WI38 (cell line): Measurements from ENCODE around the gene C3.
"Not testable (repeated sequence)": the region's sequence is repeated elsewhere in the genome, so short reads cannot be mapped to it uniquely, and the experiment has no call there.

Experiments
- H3K4me3 ChIP-seq: 2 replicates; pipeline ENCODE4 v1.5.1; 2011; ENCODE audit warnings: low read depth, mild to moderate bottlenecking, control low read depth, low read length
- CTCF ChIP-seq: IDR thresholded peaks from 2 replicates; pipeline ENCODE4 v1.5.1; 2012; ENCODE audit warnings: low read depth, mild to moderate bottlenecking, control low read depth, low read length

The C3 gene

GRCh38 chr19:6710273-6711077 is 10.0 kb downstream of the C3 start:
- H3K4me3 ChIP-seq: no peak overlapping the region
- TF ChIP-seq CTCF: no peak

GRCh38 chr19:6709549-6709948 is 10.9 kb downstream of the C3 start:
- H3K4me3 ChIP-seq: no peak overlapping the region
- TF ChIP-seq CTCF: no peak

GRCh38 chr19:6708913-6709312 is 11.5 kb downstream of the C3 start:
- not testable (repeated sequence) for H3K4me3 ChIP-seq

- TF ChIP-seq CTCF: no peak
- no peak overlapping the region for H3K4me3 ChIP-seq
These were observed 12.1 kb downstream of the C3 start for GRCh38 chr19:6708346-6708745.

GRCh38 chr19:6707658-6708018 is 12.8 kb downstream of the C3 start:
- TF ChIP-seq CTCF: no peak
- H3K4me3 ChIP-seq: no peak overlapping the region

GRCh38 chr19:6707011-6707657 is 13.3 kb downstream of the C3 start:
- no peak for TF ChIP-seq CTCF
- no peak overlapping the region for H3K4me3 ChIP-seq

- TF ChIP-seq CTCF: no peak
- no peak overlapping the region for H3K4me3 ChIP-seq
These were observed 13.9 kb downstream of the C3 start for GRCh38 chr19:6706633-6706958.
